Keratinocyte (primary cell): ENCODE measurements around the gene IL5RA. TPM values are rescaled to one million over a fixed set of nuclear protein-coding genes. Genes with fewer than 3 reads are reported as not detected.
A peak's percentile ranks its signal among the peaks of the same experiment; 100 is the strongest.

Experiments used
- DNase-seq: peaks from one replicate; pipeline ENCODE4 v3.0.0-alpha.2; 2011; ENCODE audit warnings: low read depth, missing footprints, low spot score
- FAIRE-seq: peaks from 2 replicates; lab custom pipeline; 2011; peaks lifted over from hg19 to GRCh38; lab: Jason Lieb, UNC
- H2AFZ ChIP-seq: 2 replicates; pipeline ENCODE4 v1.6.0; 2012; ENCODE audit warnings: low read length, control low read depth, inconsistent platforms; ENCODE audit not compliant: control insufficient read depth
- H3K27ac ChIP-seq: 2 replicates; pipeline ENCODE4 v1.5.1; 2011; ENCODE audit warnings: low read length; ENCODE audit not compliant: control insufficient read depth, insufficient read depth
- H3K27me3 ChIP-seq: 3 replicates; pipeline ENCODE4 v1.6.0; 2011; ENCODE audit warnings: low read length; ENCODE audit not compliant: control insufficient read depth, insufficient read depth; ENCODE audit errors: extremely low read depth
- H3K36me3 ChIP-seq, 2 experiments: 2 replicates in 1 of 2; 3 replicates in 1 of 2; pipeline ENCODE4 v1.5.1; 2011; ENCODE audit warnings: low read length in 2 of 2, mild to moderate bottlenecking in 1 of 2; ENCODE audit not compliant: control insufficient read depth in 2 of 2, insufficient read depth in 2 of 2; ENCODE audit errors: extremely low read depth in 1 of 2
- H3K4me1 ChIP-seq: 3 replicates; pipeline ENCODE4 v1.5.1; 2011; ENCODE audit warnings: low read length; ENCODE audit not compliant: control insufficient read depth, insufficient read depth; ENCODE audit errors: extremely low read depth
- H3K4me2 ChIP-seq: 3 replicates; pipeline ENCODE4 v1.6.0; 2011; ENCODE audit warnings: low read depth, low read length; ENCODE audit not compliant: control insufficient read depth, insufficient read depth; ENCODE audit errors: extremely low read depth
- H3K4me3 ChIP-seq, 3 experiments: fragments of 200-600 bp in 1 of 3; sonication (generic) in 1 of 3; 2 replicates in 2 of 3; 3 replicates in 1 of 3; pipeline ENCODE4 v1.5.1; 2011 to 2016; ENCODE audit warnings: low read length in 3 of 3, mild to moderate bottlenecking in 3 of 3, control low read depth in 2 of 3, inconsistent platforms in 1 of 3, low read depth in 1 of 3, mixed read lengths in 1 of 3, mixed run types in 1 of 3, moderate library complexity in 1 of 3; ENCODE audit not compliant: control insufficient read depth in 2 of 3, insufficient read depth in 2 of 3; ENCODE audit errors: extremely low read depth in 1 of 3
- H3K79me2 ChIP-seq: 2 replicates; pipeline ENCODE4 v1.6.0; 2012; ENCODE audit warnings: low read length; ENCODE audit not compliant: control insufficient read depth, insufficient read depth
- H3K9ac ChIP-seq: 3 replicates; pipeline ENCODE4 v1.6.0; 2011; ENCODE audit warnings: low read length; ENCODE audit not compliant: control insufficient read depth, insufficient read depth; ENCODE audit errors: extremely low read depth
- H3K9me1 ChIP-seq: 3 replicates; pipeline ENCODE4 v1.6.0; 2011; ENCODE audit warnings: low read length; ENCODE audit not compliant: control insufficient read depth, insufficient read depth; ENCODE audit errors: extremely low read depth
- H3K9me3 ChIP-seq: 2 replicates; pipeline ENCODE4 v1.5.1; 2012; ENCODE audit warnings: low read depth, low read length; ENCODE audit not compliant: control insufficient read depth
- H4K20me1 ChIP-seq: 3 replicates; pipeline ENCODE4 v1.6.0; 2011; ENCODE audit warnings: low read length; ENCODE audit not compliant: control insufficient read depth, insufficient read depth; ENCODE audit errors: extremely low read depth
- CTCF ChIP-seq, 3 experiments: IDR thresholded peaks in 1 of 3; conservative IDR thresholded peaks in 1 of 3; optimal IDR thresholded peaks in 1 of 3; 2 replicates in 2 of 3; 3 replicates in 1 of 3; pipeline versions ENCODE3 to v1.5.1; 2011; ENCODE audit warnings: low read length in 3 of 3, mild to moderate bottlenecking in 3 of 3, moderate library complexity in 2 of 3, control low read depth in 1 of 3, inconsistent platforms in 1 of 3; ENCODE audit not compliant: insufficient read depth in 2 of 3; ENCODE audit errors: extremely low read depth in 1 of 3
- EZH2 ChIP-seq: IDR thresholded peaks from one replicate; pipeline ENCODE4 v1.6.1; 2012; ENCODE audit warnings: inconsistent platforms, mild to moderate bottlenecking, low read length, moderate library complexity
- dilution Hi-C: fragments of 300-500 bp; cut with MboI; formaldehyde crosslinking; loops from one replicate; pipeline ENCODE4 v1.7.0; 2020; ENCODE audit warnings: low sequenced_read_pairs; ENCODE audit not compliant: extremely low pct_ligation_motif_present
- polyA plus RNA-seq, 5 experiments: library from polyadenylated mRNA; depleted of rRNA in 3 of 5; stranded (reverse) in 3 of 5; stranded (forward) in 1 of 5; unstranded in 1 of 5; fragments of >200 nt; gene quantifications; 1 replicate in 1 of 5; 2 replicates in 3 of 5; 3 replicates in 1 of 5; pipeline versions ENCODE4 v1.2.1 to v1.2.3, GENCODE V29; 2011 to 2012; ENCODE audit warnings: missing spikeins in 2 of 5, low read depth in 1 of 5, low replicate concordance in 1 of 5

Gene IL5RA
- polyA plus RNA-seq, 1 donor (not counting 4 experiments of a cell fraction or from before 2014, with no cell fraction given) = not detected

- Histone ChIP-seq H3K27ac (peak within 1 kb of the TSS; percentile 92), H4K20me1 (no peaks in the 10 kb centered on the region), H3K4me3 (peak within 1 kb of the TSS; percentile 90 to 95 (median 92)), H2AFZ (peak within 1 kb of the TSS; percentile 98), H3K4me1 (peaks cover 11% of the 10 kb centered on the region), H3K4me2 (peak within 1 kb of the TSS; percentile 96), H3K27me3 (no peaks in the 10 kb centered on the region), H3K79me2 (peaks cover 41% of the 10 kb centered on the region), H3K9me3 (no peaks in the 10 kb centered on the region), H3K9me1 (no peaks in the 10 kb centered on the region), H3K36me3 (peaks cover 9 to 16% of the 10 kb centered on the region in 2 experiments), H3K9ac (peak within 1 kb of the TSS; percentile 94)
- TF ChIP-seq EZH2 (no peak), CTCF (optimal IDR thresholded peaks at IDR 0.05 in 1 of 3, IDR thresholded peaks at IDR 0.05 in 1 of 3, conservative IDR thresholded peaks at IDR 0.05 in 1 of 3; ENCODE audit: extremely low read depth in 1 of 3, insufficient read depth in 2 of 3, low read length in 3 of 3) (peak in 1 of 3 experiments; percentile 2)
- DNase-seq (peak; percentile 25), FAIRE-seq (no peak)
- dilution Hi-C loops = no loop called here
These were observed 16.6 kb upstream of the IL5RA start, which contains the start of gene TRNT1 for GRCh38 chr3:3126477-3127431. TRNT1 (plus strand) TSS chr3:3126940; CDS start chr3:3129041, 2,101 bp downstream.

- H3K9me3 ChIP-seq = no peaks in the 10 kb centered on the region
- peak overlapping the region; percentile 90 to 95 (median 92) for H3K4me3 ChIP-seq
- DNase-seq = no peak
- peak overlapping the region; percentile 98 for H2AFZ ChIP-seq
- peak overlapping the region; percentile 92 for H3K27ac ChIP-seq
- TF ChIP-seq EZH2 = no peak
- H3K9ac ChIP-seq = peak overlapping the region; percentile 94
- peaks cover 39% of the 10 kb centered on the region for H3K79me2 ChIP-seq
- H3K4me2 ChIP-seq = peak overlapping the region; percentile 63
- H3K27me3 ChIP-seq = no peaks in the 10 kb centered on the region
- H3K36me3 ChIP-seq = peaks cover 7 to 16% of the 10 kb centered on the region in 2 experiments
- no peak for FAIRE-seq
- H3K4me1 ChIP-seq = peaks cover 11% of the 10 kb centered on the region
- no peaks in the 10 kb centered on the region for H4K20me1 ChIP-seq
- no peaks in the 10 kb centered on the region for H3K9me1 ChIP-seq
- dilution Hi-C loops = no loop called here
These were observed 15.8 kb upstream of the IL5RA start for GRCh38 chr3:3125977-3126376.
